NCI-H2107 treated with DMSO at 0.1 percent for 48 hours (cell line): Measurements from ENCODE around the gene HIPK1.
"Not testable (repeated sequence)": the region's sequence is repeated elsewhere in the genome, so short reads cannot be mapped to it uniquely, and the experiment has no call there.

ENCODE experiments used
- DNase-seq: peaks from one replicate; lab custom pipeline; 2025; ENCODE audit not compliant: unreplicated experiment; lab: John Stamatoyannopoulos, UW

Gene HIPK1

GRCh38 chr1:113943028-113943811 is 14.1 kb downstream of the HIPK1 start:
- DNase-seq = no peak

- DNase-seq = no peak
Measured at GRCh38 chr1:113945329-113945728, 16.2 kb downstream of the HIPK1 start.

GRCh38 chr1:113946112-113946511 is 17.0 kb downstream of the HIPK1 start:
- no peak for DNase-seq

- DNase-seq = no peak
Measured at GRCh38 chr1:113946678-113947387, 17.7 kb downstream of the HIPK1 start.

- no peak for DNase-seq
Measured at GRCh38 chr1:113947388-113948107, 18.4 kb downstream of the HIPK1 start.

GRCh38 chr1:113948151-113948550 is 19.0 kb downstream of the HIPK1 start:
- DNase-seq = not testable (repeated sequence)

- no peak for DNase-seq
Measured at GRCh38 chr1:113949007-113949406, 19.9 kb downstream of the HIPK1 start.

GRCh38 chr1:113950908-113951307 is 21.8 kb downstream of the HIPK1 start:
- no peak for DNase-seq

- no peak for DNase-seq
Measured at GRCh38 chr1:113951719-113952118, 22.6 kb downstream of the HIPK1 start.

GRCh38 chr1:113957984-113958383 is 28.9 kb downstream of the HIPK1 start:
- DNase-seq = no peak

GRCh38 chr1:113958691-113959090 is 29.6 kb downstream of the HIPK1 start:
- no peak for DNase-seq

- DNase-seq = no peak
Measured at GRCh38 chr1:113963281-113963906, 34.3 kb downstream of the HIPK1 start.

- DNase-seq = no peak
Measured at GRCh38 chr1:113965703-113966412, 36.7 kb downstream of the HIPK1 start.

- DNase-seq = no peak
Measured at GRCh38 chr1:113972954-113973353, 43.8 kb downstream of the HIPK1 start.

GRCh38 chr1:113975211-113975895 is 46.2 kb downstream of the HIPK1 start:
- no peak for DNase-seq

- DNase-seq = no peak
Measured at GRCh38 chr1:113976609-113977278, 47.6 kb downstream of the HIPK1 start.

GRCh38 chr1:113977906-113978305 is 48.8 kb downstream of the HIPK1 start:
- DNase-seq = no peak

- DNase-seq = peak; percentile 79
Measured at GRCh38 chr1:113978863-113979702, 50.0 kb downstream of the HIPK1 start, which contains the start of gene OLFML3. Gene OLFML3 (plus strand): TSS chr1:113979474. CDS start chr1:113979517, 43 bp downstream.

- DNase-seq = no peak
Measured at GRCh38 chr1:113980110-113980509, 51.0 kb downstream of the HIPK1 start.
